Renal cortex interstitium (tissue), 11 donors: ENCODE data around the gene ACTA2. TPM values are rescaled to one million over a fixed set of nuclear protein-coding genes. Genes with fewer than 3 reads are reported as not detected.

Experiments
- DNase-seq, 11 donors: peaks; one replicate each; pipeline ENCODE4 v3.0.0-alpha.2; 2013; ENCODE audit warnings: low read depth in 9 of 11, low spot score in 4 of 11; ENCODE audit errors: extremely low read depth in 1 of 11
- polyA plus RNA-seq, 3 donors: library from polyadenylated mRNA; unstranded; fragments of 120-200 nt; gene quantifications; one replicate each; pipeline ENCODE4 v1.2.1, GENCODE V29; 2013; ENCODE audit not compliant: insufficient read length in 3 of 3

Gene ACTA2
- polyA plus RNA-seq, 3 donors = 139 to 194 (median 183) TPM

DNA sequence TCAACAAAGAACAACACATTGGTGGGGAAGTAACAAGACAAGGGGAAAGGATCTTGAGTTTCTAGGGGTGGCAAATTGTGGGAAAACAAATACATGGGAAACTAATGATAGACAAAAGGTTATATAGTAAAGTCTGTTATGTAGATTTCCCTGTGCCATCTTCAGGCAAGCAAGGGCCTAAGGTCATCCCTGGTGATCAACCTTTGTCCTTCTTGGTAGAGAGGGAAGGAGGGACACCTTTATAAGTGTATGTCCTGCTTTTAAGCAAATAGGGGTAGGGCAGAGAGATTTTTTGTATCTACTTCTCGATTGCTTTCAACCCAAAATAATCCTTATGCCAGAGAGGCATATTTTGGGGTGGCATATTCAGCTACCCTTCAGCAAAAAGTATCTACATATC lies 11.8 kb upstream of the ACTA2 start:
- DNase-seq = no peak

DNA sequence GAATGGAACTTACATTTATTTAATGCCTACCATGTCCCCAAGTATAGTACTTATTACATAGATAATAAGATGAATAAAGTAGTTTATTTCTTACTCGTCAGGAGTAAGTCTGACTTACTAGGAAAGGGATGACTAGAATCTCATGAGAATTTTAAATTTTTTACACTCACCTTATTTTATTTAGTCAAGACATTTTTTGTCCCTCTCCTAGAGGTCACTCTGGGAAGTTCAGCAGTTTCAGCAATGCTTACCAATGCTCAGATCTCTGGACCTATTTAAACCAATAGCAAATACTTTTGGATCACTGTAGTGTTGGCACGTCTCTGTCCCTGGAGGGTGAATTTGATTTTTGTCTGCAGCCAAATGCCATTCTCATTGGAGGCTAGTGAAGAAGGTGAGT lies 10.7 kb upstream of the ACTA2 start:
- DNase-seq = no peak

DNA sequence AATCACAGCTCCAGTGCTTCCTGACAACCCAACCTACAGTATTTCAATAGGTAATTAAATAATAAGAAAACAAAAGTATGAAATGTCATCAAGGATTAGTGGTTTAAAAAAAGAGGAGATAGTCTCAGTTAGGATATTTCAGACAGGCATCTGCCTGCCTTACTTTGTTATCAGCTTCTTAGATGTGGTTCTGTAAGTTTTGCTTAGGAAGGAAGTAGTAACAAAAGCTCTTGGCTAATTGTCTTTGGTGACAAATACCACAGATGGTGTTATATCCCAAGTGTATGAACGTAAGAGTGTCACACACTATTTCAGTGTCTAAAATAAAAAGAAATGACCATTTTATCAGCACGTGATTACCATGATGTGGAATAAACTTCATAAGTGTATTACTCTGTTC lies 9.8 kb upstream of the ACTA2 start:
- DNase-seq = no peak

DNA sequence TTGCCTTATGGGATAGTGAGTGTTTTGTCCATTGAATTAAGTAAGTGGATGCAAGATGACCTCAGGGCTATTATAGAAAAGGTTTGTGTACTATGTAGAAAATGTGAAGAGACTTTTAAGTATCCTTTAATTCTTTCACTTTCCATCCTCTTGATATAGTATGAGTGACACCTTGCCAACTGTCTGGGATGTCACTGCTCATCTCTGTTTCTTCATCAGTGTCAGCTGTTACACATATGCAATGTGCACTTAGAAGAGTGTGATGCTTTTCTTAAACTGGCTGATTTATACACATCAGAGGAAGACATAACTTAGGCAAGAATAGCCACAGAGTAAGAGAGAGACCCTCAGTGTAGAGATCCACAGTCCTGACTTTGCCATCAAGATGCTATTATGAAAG lies 8.7 kb upstream of the ACTA2 start:
- DNase-seq = no peak

DNA sequence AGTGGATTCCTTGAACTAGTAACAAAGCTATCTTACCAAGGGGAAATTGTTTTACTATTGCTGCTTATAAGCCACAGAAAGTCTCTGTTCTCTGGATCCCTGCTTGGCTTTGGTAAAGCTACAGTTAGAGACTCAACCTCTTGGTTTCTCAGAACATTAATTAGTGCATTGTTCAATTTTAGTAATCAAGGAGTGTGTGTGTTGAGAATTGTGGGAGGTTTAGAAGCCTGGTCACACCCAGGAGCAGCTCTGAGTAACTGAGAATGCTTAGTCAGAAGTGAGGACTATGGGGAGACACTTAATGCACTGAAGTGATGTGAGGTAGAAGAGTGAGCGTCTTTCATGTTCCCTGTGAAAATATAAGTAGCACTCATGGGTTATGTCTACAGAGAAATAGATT lies 8.2 kb upstream of the ACTA2 start:
- no peak for DNase-seq

DNA sequence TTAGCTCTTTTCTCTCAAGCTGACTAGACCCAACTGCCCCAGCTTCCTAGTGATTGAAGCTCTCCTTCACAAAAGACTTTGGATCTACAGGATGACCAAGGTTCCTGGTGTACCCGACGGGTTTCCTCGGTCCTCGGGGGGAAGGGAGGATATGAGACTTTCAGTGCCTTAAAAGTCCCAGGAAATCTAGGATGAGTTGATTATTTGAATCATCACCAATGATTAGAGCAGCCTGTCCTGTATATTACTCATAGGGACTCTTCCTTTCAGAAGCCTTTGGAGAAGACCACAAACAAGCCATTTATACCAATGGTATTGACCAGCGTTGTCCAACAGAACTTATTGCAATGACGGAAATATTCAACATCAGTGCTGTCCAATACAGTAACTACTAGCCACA lies 6.1 kb upstream of the ACTA2 start:
- DNase-seq = no peak

DNA sequence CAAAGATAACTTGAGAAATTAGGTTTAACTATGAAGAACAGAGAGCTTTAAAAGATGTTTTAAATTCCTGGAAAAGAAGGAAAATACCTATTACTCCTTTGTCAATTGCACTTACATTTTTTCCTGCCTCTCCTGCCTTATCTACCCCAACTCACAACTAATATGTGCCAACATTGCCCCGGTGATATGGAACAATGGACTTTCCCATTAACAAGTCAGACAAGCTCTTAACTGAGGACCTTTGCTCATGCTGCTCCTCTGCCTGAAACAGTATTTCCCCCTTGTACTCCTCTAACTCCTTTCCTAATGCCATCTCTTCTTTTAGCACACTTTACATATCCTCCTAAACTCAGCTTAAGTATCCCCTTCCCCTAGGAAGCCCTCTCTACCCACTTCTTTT lies 4.8 kb upstream of the ACTA2 start:
- no peak for DNase-seq

DNA sequence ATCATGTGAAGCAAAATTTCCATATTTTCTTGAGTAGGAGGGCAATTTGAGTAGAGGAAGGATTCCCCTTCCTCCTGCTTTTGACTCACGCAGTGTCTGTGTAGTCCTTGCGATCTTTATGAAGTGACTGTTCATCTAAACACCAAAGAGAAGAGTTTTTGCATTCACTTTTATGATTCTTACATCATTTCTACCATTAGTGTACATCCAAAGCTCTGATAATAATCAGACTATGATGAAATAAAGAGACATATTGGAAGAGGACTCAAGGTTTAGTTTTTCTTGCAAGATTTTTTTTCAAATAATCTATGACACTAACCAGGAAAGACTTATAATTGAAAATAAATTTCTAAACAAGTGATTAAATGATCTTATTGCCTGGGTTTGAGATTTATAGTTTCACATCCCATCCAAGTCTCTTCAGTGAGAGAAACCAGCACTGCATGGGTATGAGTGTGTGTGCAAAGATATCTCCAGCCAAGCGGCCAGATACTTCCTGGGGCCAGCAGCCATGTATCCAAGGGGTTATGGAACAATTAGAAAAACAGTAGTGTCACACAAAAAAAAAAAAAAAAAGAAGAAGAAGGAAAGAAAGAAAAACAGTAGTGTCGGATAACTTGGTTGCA lies 2.0 kb upstream of the ACTA2 start:
- no peak for DNase-seq

DNA sequence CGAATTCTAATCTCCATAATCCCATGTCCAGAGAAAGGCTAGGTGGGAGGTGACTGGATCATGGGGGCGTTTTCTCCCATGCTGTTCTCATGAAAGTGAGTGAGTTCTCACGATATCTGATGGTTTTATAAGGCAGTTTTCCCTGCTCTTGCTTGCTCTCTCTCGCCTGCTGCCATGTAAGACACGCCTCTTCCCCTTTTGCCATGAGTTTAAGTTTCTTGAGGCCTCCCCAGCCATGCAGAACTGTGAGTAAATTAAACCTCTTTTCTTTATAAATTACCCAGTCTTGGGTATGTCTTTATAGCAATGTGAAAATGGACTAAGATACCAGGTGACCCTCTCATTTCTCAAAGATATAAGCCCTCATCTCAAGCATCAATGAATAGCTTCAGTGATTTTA lies 1.1 kb upstream of the ACTA2 start:
- no peak for DNase-seq

DNA sequence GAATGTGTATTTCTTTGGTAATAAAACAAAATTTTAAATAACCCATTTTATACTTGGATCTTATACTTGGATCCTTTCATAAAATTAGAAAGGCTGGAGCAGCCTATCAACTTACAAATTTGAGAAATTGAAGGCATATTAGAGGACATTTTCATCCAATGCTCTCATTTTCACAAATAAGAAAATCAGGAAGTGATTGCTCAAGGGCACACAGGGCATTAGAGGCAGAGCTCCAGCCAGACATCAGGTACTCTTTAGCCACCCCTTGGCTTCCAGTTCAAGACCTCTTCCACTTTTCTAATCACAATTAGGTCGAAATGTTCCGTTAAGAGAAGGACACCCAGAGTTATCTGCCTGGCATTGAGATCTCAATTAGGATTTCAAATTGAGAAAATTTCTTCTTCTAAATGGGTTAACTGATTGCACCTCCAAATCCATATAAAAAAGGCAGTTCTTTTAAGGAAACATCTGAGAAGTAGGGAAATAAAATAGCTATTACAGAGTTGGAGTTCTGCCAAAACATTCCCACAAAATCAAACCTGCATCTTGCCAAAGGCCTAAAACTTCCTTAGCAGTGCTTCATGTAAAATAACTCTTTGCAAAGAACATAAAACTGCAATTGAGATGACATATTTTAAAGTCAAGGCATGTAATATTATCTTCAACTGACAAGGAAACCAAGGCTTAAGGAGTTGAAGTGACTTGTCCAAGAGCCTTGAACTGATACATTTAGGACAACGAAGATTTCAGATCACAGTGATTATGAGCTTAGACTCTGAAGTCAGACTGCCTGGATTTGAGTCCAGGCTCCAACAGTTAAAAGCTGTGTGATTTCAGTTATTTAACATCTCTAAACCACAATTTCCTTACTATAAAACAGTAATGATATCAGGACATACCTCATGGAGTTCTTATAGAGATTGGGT lies 2.4 kb downstream of the ACTA2 start:
- DNase-seq = no peak

DNA sequence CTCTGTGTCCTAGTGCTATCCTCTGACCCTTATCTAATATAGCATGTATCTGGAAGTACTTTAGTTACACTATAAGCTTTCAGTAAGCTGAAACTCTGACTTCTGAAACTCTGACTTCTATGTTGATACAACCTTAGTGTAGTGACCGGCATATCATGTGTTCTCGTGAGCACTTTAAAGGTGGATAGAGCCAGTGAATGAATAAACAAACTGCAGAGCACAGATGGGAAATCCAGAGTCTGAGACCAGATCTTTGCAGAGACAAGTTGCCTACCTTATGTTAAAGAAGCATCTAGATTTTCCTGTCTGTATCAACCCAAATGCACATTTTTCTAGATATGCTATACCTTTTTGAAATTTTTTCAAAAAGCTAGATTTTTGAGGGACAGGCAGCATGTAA lies 3.5 kb downstream of the ACTA2 start:
- no peak for DNase-seq

DNA sequence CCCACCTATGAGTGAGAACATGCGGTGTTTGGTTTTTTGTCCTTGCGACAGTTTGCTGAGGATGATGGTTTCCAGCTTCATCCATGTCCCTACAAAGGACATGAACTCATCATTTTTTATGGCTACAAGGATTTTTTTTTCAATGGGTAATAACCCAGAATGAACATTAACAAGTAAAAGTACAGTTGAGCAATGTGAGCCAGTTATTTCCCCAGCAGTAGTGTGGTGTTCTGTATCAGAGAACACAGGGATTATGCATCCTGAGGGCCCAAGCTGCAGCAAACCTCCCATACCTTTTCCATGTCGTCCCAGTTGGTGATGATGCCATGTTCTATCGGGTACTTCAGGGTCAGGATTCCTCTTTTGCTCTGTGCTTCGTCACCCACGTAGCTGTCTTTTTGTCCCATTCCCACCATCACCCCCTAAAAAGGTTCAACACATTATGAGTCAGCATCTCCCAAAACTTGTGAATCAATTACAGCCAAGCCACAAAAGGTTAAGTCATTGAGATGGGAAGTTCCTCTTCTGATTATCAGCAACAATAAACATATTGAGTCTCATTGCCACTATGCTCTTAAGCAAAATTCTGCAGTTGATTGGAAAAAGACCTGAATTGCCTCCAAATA lies 5.5 kb downstream of the ACTA2 start:
- no peak for DNase-seq

DNA sequence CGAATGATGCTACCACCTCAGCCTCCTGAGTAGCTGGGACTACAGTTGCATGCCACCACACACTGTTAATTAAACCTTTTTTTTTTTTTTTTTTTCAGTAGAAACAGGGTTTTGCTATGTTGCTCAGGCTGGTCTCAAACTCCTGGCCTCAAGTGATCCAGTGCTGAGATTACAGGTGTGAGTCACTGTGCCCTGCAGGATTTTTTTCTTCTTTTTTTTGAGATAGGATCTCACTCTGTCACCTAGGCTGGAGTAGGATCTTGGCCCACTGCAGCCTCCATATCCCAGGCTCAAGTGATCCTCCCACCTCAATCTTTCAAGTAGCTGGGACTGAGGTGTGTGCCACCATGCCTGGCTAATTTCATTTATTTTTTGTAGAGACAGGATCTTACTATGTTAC lies 6.4 kb downstream of the ACTA2 start:
- DNase-seq = no peak

DNA sequence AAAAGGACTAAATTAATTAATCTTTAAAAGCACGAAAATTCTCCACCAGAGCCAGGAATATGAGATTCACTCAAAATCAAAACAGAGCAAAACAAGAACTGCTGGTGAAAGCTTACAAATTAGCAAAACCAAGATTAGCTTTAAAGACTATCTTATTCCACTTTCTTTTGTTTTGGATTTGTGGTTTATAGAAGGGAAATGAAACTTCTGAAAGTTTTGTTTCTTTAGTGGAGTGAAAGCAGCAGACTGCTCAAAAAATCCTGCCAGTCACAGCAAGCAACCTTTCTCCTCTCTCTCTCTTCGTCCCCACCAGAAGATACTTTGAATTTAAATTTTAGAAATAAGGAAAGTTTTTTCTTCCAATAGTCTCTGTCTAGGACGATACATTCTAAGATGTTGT lies 7.8 kb downstream of the ACTA2 start:
- DNase-seq = no peak

DNA sequence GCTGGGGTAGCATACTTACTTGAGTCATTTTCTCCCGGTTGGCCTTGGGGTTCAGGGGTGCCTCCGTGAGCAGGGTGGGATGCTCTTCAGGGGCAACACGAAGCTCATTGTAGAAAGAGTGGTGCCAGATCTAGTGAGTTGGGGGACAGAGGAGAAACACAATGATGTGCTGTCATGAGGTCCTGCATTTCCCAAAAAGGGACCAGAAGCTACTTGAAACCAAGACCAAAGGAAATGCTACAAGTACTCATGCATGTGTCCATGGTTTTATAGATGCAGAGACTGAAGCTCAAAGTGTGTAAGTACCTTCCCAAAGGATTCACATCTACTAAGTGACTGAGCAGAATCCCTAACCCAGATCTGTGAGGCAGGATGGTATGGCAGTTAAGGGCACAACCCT lies 8.8 kb downstream of the ACTA2 start:
- DNase-seq = no peak

DNA sequence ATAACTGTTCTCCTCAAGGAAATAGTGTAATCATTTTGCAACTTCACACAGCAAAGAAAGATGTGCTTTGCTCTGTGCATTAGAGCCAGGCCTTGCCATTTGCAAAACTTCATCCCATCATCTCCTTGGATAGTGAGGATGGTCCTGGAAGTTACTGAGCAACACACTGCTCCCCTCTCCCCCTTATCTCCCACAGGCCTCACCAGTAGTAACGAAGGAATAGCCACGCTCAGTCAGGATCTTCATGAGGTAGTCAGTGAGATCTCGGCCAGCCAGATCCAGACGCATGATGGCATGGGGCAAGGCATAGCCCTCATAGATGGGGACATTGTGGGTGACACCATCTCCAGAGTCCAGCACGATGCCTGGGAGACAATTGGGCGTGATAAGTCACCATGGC lies 11.5 kb downstream of the ACTA2 start:
- no peak for DNase-seq

DNA sequence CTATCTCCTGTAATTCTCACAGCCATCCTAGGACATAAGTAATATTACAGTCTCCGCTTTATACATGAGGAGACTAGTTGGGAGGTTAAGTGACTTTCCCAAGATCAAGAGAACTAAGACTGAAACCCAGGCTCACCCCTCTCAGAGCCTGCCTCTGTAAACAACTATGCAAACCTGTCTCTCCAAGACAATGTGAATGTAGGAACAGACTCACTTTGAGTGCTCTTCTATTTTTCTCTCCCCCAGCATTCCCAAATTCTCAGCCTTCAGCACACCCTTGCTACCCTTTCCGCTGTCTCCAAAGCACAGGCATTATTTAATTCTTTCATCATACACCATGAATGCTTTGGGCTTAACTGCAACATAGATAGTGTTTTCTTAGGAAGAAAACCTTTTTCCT lies 13.6 kb downstream of the ACTA2 start:
- DNase-seq = no peak

DNA sequence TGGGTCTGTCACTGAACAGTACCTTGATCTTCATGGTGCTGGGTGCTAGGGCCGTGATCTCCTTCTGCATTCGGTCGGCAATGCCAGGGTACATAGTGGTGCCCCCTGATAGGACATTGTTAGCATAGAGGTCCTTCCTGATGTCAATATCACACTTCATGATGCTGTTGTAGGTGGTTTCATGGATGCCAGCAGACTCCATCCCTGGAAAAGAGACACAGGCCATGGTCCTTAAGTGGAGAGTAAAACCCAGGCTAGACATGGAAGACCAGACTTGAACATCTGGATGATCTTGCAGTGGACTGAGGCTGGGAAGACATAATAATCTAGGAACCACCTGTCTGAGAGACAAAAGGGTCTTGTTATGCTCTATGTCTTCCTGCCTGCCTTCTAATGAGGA lies 14.5 kb downstream of the ACTA2 start:
- no peak for DNase-seq

DNA sequence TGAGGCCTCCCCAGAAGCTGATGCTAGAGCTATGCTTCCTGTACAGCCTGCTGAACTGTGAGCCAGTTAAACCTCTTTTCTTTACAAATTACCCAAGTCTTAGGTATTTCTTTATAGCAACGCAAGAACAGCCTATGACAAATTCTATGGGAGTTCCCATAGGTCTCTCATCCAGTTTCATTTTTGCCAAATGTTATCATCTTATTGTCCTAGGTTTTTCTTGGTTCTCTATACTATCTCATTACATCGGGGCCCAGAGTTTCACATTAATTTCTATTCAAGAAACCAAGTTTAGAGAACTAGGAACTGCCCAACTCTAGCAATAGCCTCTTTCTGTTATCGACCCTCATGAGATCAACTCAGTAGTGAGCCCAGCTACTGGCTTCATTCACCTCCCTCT lies 15.9 kb downstream of the ACTA2 start:
- DNase-seq = no peak

DNA sequence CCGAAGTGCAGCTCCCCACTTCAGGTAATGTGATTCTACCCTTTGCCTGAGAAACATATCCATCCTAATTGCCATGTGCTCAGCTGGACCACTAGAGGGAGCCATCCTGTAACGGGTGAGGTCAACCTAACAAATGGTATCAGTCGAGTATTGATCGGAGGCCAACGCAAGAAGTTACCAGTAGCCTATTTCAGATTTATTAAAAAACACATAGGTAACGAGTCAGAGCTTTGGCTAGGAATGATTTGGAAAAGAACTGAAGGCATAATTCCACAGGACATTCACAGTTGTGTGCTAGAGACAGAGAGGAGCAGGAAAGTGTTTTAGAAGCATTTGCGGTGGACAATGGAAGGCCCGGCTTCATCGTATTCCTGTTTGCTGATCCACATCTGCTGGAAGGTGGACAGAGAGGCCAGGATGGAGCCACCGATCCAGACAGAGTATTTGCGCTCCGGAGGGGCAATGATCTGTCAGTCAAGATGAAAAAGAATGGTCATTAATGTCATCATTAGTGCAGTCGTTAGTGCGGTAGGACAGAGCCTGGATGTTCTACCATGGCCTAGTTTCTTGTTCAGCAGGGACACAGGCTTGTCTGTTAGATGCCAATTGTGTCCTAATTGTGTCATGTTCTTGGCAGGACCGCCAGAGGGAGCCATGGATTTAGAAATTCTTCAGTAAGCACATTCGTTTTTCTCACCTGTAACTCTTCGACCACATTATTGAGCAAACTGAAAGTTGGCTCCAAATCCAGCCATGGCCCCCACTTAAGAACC lies 17.5 kb downstream of the ACTA2 start:
- peak in 7 of 11 donors; percentile 55 to 82 (median 73) for DNase-seq
